Dedifferentiated amniotic fluid mesenchymal stem cell (primary cell): ENCODE measurements around the gene CLTA.

Experiments used
- DNase-seq: peaks from one replicate; pipeline ENCODE4 v3.0.0-alpha.2; 2016; ENCODE audit errors: extremely low spot score

The CLTA gene

GRCh38 chr9:36188212-36188611, 2.5 kb upstream of the CLTA start:
- no peak for DNase-seq

- no peak for DNase-seq
These were observed 745 bp upstream of the CLTA start for GRCh38 chr9:36189976-36190375.

GRCh38 chr9:36191290-36191645, 547 bp downstream of the CLTA start:
- DNase-seq, result no peak

GRCh38 chr9:36191686-36192085, 965 bp downstream of the CLTA start:
- DNase-seq, result no peak

- no peak for DNase-seq
These were observed 1.5 kb downstream of the CLTA start for GRCh38 chr9:36192196-36192595.

- no peak for DNase-seq
These were observed 2.3 kb downstream of the CLTA start for GRCh38 chr9:36193023-36193422.

GRCh38 chr9:36194326-36195000, 3.7 kb downstream of the CLTA start:
- DNase-seq, result peak; percentile 27

- DNase-seq, result no peak
These were observed 14.3 kb downstream of the CLTA start for GRCh38 chr9:36204906-36205547.

GRCh38 chr9:36207016-36207415, 16.3 kb downstream of the CLTA start:
- DNase-seq, result no peak

GRCh38 chr9:36207546-36208012, 16.9 kb downstream of the CLTA start:
- peak; percentile 41 for DNase-seq

GRCh38 chr9:36208521-36209253, 18.0 kb downstream of the CLTA start:
- no peak for DNase-seq

- DNase-seq, result no peak
These were observed 20.0 kb downstream of the CLTA start for GRCh38 chr9:36210722-36211121.

- no peak for DNase-seq
These were observed 20.8 kb downstream of the CLTA start for GRCh38 chr9:36211510-36211909.

GRCh38 chr9:36213387-36213786, 22.7 kb downstream of the CLTA start:
- DNase-seq, result no peak

GRCh38 chr9:36213989-36214388, 23.3 kb downstream of the CLTA start:
- no peak for DNase-seq

- no peak for DNase-seq
These were observed 23.9 kb downstream of the CLTA start for GRCh38 chr9:36214571-36214970.

GRCh38 chr9:36217256-36217968, 26.7 kb downstream of the CLTA start:
- DNase-seq, result no peak

- DNase-seq, result no peak
These were observed 27.3 kb downstream of the CLTA start for GRCh38 chr9:36218011-36218410.

GRCh38 chr9:36218411-36218901, 27.7 kb downstream of the CLTA start:
- no peak for DNase-seq

GRCh38 chr9:36221667-36222066, 30.9 kb downstream of the CLTA start:
- DNase-seq, result no peak

GRCh38 chr9:36222449-36222848, 31.7 kb downstream of the CLTA start:
- no peak for DNase-seq

GRCh38 chr9:36237230-36237629, 46.5 kb downstream of the CLTA start:
- DNase-seq, result no peak
